HG03175 (cell line): ENCODE results near the gene HOXB9.

Experiments used
- ATAC-seq: cut with Tn5 transposase; IDR thresholded peaks from one replicate; pipeline ENCODE4 v1.9.1; 2021; ENCODE audit warnings: mild to moderate bottlenecking, moderate library complexity; ENCODE audit not compliant: unreplicated experiment

The HOXB9 gene

DNA sequence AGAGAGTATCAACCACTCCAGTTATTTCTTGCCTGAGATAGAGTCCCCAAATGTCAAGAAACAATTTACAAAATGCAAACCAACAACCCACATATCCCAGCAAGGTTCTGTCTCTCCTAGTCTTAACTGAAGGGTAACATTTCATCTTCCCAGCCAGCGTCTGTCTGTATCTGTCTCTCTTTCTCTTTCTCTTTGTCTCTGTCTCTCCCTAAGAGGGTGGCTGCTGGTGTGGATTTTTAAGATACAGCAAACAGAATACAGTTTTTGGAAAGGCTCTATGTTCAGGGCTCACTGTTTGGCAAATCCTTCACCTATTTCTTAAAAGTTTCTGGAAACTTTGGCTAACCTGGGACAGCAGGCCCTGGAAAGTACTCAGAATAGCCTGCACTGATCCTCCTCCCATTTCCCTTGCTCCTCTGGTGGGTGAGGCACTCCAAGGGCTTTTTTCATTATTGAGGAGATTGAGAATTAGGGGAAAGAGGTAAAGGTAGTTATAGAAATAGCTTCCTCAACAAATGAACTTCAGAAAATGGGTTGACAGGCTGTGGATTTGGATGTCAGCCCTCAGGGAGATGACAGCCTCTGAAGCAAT, 54.2 kb downstream of the HOXB9 start:
- no peak for ATAC-seq
